Stimulated activated CD4-positive, alpha-beta T cell treated with anti-CD3 and anti-CD28 coated beads, TNF-alpha, amount 100 ng/mL, for 48 hours (primary cell): Measurements from ENCODE around the gene B3GAT1.

ENCODE experiments used
- DNase-seq, 3 donors: peaks; one replicate each; pipeline ENCODE4 v3.0.0-alpha.2; 2020; ENCODE audit warnings: low read depth in 3 of 3

B3GAT1 gene

GRCh38 chr11:134390706-134391569 is 21.1 kb downstream of the B3GAT1 start:
- no peak for DNase-seq

- no peak for DNase-seq
These were observed 22.4 kb downstream of the B3GAT1 start for GRCh38 chr11:134389464-134390180.

GRCh38 chr11:134388590-134388989 is 23.5 kb downstream of the B3GAT1 start:
- no peak for DNase-seq

GRCh38 chr11:134387501-134387900 is 24.5 kb downstream of the B3GAT1 start:
- DNase-seq, result no peak

- no peak for DNase-seq
These were observed 25.1 kb downstream of the B3GAT1 start for GRCh38 chr11:134386945-134387344.

- no peak for DNase-seq
These were observed 26.1 kb downstream of the B3GAT1 start for GRCh38 chr11:134385774-134386565.

GRCh38 chr11:134385171-134385570 is 26.9 kb downstream of the B3GAT1 start:
- no peak for DNase-seq

- no peak for DNase-seq
These were observed 27.6 kb downstream of the B3GAT1 start for GRCh38 chr11:134384406-134384805.

GRCh38 chr11:134383576-134384221 is 28.3 kb downstream of the B3GAT1 start:
- no peak for DNase-seq

GRCh38 chr11:134382830-134383229 is 29.2 kb downstream of the B3GAT1 start:
- no peak for DNase-seq

GRCh38 chr11:134382257-134382656 is 29.8 kb downstream of the B3GAT1 start:
- DNase-seq, result no peak

- DNase-seq, result no peak
These were observed 31.3 kb downstream of the B3GAT1 start for GRCh38 chr11:134380785-134381184.

GRCh38 chr11:134380229-134380628 is 31.8 kb downstream of the B3GAT1 start:
- DNase-seq, result no peak

- no peak for DNase-seq
These were observed 32.8 kb downstream of the B3GAT1 start for GRCh38 chr11:134379241-134379640.

- DNase-seq, result no peak
These were observed 34.2 kb downstream of the B3GAT1 start for GRCh38 chr11:134377876-134378275.

- DNase-seq, result no peak
These were observed 35.7 kb downstream of the B3GAT1 start for GRCh38 chr11:134376150-134376921.

GRCh38 chr11:134374891-134375550 is 37.0 kb downstream of the B3GAT1 start:
- DNase-seq, result no peak

GRCh38 chr11:134374171-134374570 is 37.9 kb downstream of the B3GAT1 start:
- no peak for DNase-seq

- no peak for DNase-seq
These were observed 38.4 kb downstream of the B3GAT1 start for GRCh38 chr11:134373591-134374052.

GRCh38 chr11:134372961-134373360 is 39.1 kb downstream of the B3GAT1 start:
- no peak for DNase-seq
